ENCODE results near the gene DCLK2.

The DCLK2 gene

DNA sequence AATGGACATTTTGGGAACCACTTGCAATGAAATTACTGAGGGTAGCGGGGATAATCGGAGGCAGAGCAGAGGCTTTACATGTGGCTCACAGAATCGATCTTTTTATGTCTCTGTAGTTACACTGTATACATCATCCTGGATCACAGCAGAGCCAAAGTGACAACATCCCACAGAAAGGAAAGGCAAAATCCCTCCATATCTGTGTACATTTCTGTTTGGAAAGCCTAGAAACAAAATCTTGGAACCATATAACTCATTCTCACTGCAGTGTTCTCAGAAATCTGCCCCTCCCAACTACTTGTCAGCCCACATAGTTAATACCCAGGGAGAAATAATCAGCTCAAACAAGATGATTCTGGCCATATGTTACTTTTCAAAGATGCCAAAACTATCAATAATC lies 211.6 kb downstream of the DCLK2 start:
- no peaks in the 10 kb centered on the region for H3K79me2 ChIP-seq (ENCODE audit: low read length)
- no peak overlapping the region for H2AFZ ChIP-seq (ENCODE audit: low read depth, low read length)
- no peak overlapping the region for H3K9ac ChIP-seq (ENCODE audit: low read length)
- H3K4me3 ChIP-seq (ENCODE audit: low read length): no peak overlapping the region
- no peaks in the 10 kb centered on the region for H3K4me1 ChIP-seq (ENCODE audit: low read length)
- H4K20me1 ChIP-seq (ENCODE audit: insufficient read depth, low read length): no peaks in the 10 kb centered on the region
- no peaks in the 10 kb centered on the region for H3K27me3 ChIP-seq (ENCODE audit: low read depth, low read length)
- no peaks in the 10 kb centered on the region for H3K36me3 ChIP-seq (replicated peaks; ENCODE audit: low read depth, low read length)
- no peak for TF ChIP-seq EZH2phosphoT487 (IDR thresholded peaks at IDR 0.05; ENCODE audit: low read depth)
- no peak for TF ChIP-seq CTCF (IDR thresholded peaks at IDR 0.05; ENCODE audit: low read depth, low read length)
- no peaks in the 10 kb centered on the region for H3K9me3 ChIP-seq (ENCODE audit: insufficient read depth, low read length)
- no peak overlapping the region for H3K4me2 ChIP-seq (ENCODE audit: low read length)
- no peak overlapping the region for H3K27ac ChIP-seq (ENCODE audit: low read length)

- TF ChIP-seq EZH2phosphoT487 (IDR thresholded peaks at IDR 0.05; ENCODE audit: low read depth) (no peak), CTCF (IDR thresholded peaks at IDR 0.05; ENCODE audit: low read depth, low read length) (peak; percentile 98)
- no peaks in the 10 kb centered on the region for H3K27me3 ChIP-seq (ENCODE audit: low read depth, low read length)
- H3K4me3 ChIP-seq (ENCODE audit: low read length): no peak overlapping the region
- no peak overlapping the region for H2AFZ ChIP-seq (ENCODE audit: low read depth, low read length)
- no peak overlapping the region for H3K4me2 ChIP-seq (ENCODE audit: low read length)
- no peaks in the 10 kb centered on the region for H4K20me1 ChIP-seq (ENCODE audit: insufficient read depth, low read length)
- no peak overlapping the region for H3K9ac ChIP-seq (ENCODE audit: low read length)
- peaks cover 11% of the 10 kb centered on the region for H3K4me1 ChIP-seq (ENCODE audit: low read length)
- H3K9me3 ChIP-seq (ENCODE audit: insufficient read depth, low read length): no peaks in the 10 kb centered on the region
- no peaks in the 10 kb centered on the region for H3K79me2 ChIP-seq (ENCODE audit: low read length)
- no peaks in the 10 kb centered on the region for H3K36me3 ChIP-seq (replicated peaks; ENCODE audit: low read depth, low read length)
- no peak overlapping the region for H3K27ac ChIP-seq (ENCODE audit: low read length)
Measured at GRCh38 chr4:150297861-150298474, 219.7 kb downstream of the DCLK2 start.

DNA sequence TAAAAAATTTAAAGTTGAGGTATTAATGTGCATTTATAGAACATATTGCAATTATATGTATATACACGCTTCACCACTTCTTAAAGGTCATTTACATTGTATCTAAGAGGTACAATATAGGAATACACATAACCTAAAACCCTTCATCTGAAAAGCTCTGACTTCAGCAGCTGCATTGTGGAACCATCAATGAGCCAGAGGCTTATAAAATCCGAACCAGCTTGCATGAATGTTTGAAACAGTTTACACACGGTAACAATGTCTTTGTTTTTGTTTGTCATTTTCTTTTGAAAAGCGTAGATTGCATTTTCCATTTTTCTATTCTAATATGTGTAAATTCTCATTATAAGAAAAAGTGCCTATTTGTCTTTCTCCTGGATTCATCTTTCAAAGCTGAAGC lies 221.6 kb downstream of the DCLK2 start:
- TF ChIP-seq CTCF (IDR thresholded peaks at IDR 0.05; ENCODE audit: low read depth, low read length): no peak
- no peak for TF ChIP-seq EZH2phosphoT487 (IDR thresholded peaks at IDR 0.05; ENCODE audit: low read depth)
- Histone ChIP-seq H3K4me1 (ENCODE audit: low read length) (peaks cover 11% of the 10 kb centered on the region), H3K9me3 (ENCODE audit: insufficient read depth, low read length) (no peaks in the 10 kb centered on the region), H3K27me3 (ENCODE audit: low read depth, low read length) (no peaks in the 10 kb centered on the region), H3K4me2 (ENCODE audit: low read length) (no peak overlapping the region), H3K27ac (ENCODE audit: low read length) (no peak overlapping the region), H3K4me3 (ENCODE audit: low read length) (no peak overlapping the region), H3K36me3 (replicated peaks; ENCODE audit: low read depth, low read length) (no peaks in the 10 kb centered on the region), H2AFZ (ENCODE audit: low read depth, low read length) (no peak overlapping the region), H3K79me2 (ENCODE audit: low read length) (no peaks in the 10 kb centered on the region), H3K9ac (ENCODE audit: low read length) (no peak overlapping the region), H4K20me1 (ENCODE audit: insufficient read depth, low read length) (no peaks in the 10 kb centered on the region)

GRCh38 chr4:150302553-150302952 lies 224.3 kb downstream of the DCLK2 start:
- Histone ChIP-seq H3K4me3 (ENCODE audit: low read length) (no peak overlapping the region), H3K27me3 (ENCODE audit: low read depth, low read length) (no peaks in the 10 kb centered on the region), H3K9me3 (ENCODE audit: insufficient read depth, low read length) (no peaks in the 10 kb centered on the region), H3K79me2 (ENCODE audit: low read length) (no peaks in the 10 kb centered on the region), H3K36me3 (replicated peaks; ENCODE audit: low read depth, low read length) (no peaks in the 10 kb centered on the region), H2AFZ (ENCODE audit: low read depth, low read length) (no peak overlapping the region), H3K4me2 (ENCODE audit: low read length) (no peak overlapping the region), H3K27ac (ENCODE audit: low read length) (no peak overlapping the region), H3K9ac (ENCODE audit: low read length) (no peak overlapping the region), H3K4me1 (ENCODE audit: low read length) (peaks cover 11% of the 10 kb centered on the region), H4K20me1 (ENCODE audit: insufficient read depth, low read length) (no peaks in the 10 kb centered on the region)
- TF ChIP-seq EZH2phosphoT487 (IDR thresholded peaks at IDR 0.05; ENCODE audit: low read depth): no peak

All from OCI-LY3 (cell line).